Activated T-helper 2 cell treated with anti-CD3 and anti-CD28 coated beads, Interferon-gamma antibody, Interleukin-2, Interleukin-4, amounts not matched to agents 10 μg/mL and 5 μg/mL and 100 μg/mL, durations not matched to agents 14 hours and 24 hours and 36 hours (primary cell): Measurements from ENCODE around the gene MAML3. TPM values are rescaled to one million over a fixed set of nuclear protein-coding genes. Genes with fewer than 3 reads are reported as not detected.

Source experiments
- DNase-seq: peaks from one replicate; pipeline ENCODE4 v3.0.0; 2021; ENCODE audit warnings: low spot score
- H3K27ac Mint-ChIP-seq: one replicate; pipeline ENCODE4 v1.8.0; 2021; ENCODE audit warnings: mixed read lengths
- H3K27me3 Mint-ChIP-seq: one replicate; pipeline ENCODE4 v1.8.0; 2021; ENCODE audit warnings: low read depth, mixed read lengths
- H3K36me3 Mint-ChIP-seq: one replicate; pipeline ENCODE4 v1.8.0; 2021; ENCODE audit warnings: low read depth, mixed read lengths
- H3K4me1 Mint-ChIP-seq: one replicate; pipeline ENCODE4 v1.8.0; 2021; ENCODE audit warnings: low read depth, mixed read lengths
- H3K4me3 Mint-ChIP-seq: one replicate; pipeline ENCODE4 v1.8.0; 2021; ENCODE audit warnings: low read depth, mild to moderate bottlenecking, moderate library complexity, mixed read lengths
- H3K9me3 Mint-ChIP-seq: one replicate; pipeline ENCODE4 v1.8.0; 2021; ENCODE audit warnings: mixed read lengths
- intact Hi-C: fragments of 100-400 bp; cut with micrococcal nuclease; formaldehyde crosslinking; loops from one replicate; pipeline ENCODE4 v1.15.1; 2023
- total RNA-seq: library from RNA; stranded (reverse); gene quantifications from 2 replicates; pipeline ENCODE4 v1.2.3, GENCODE V29; 2022

Gene MAML3
- total RNA-seq, 1 donor from 2014 or later = 3.3 TPM

DNA sequence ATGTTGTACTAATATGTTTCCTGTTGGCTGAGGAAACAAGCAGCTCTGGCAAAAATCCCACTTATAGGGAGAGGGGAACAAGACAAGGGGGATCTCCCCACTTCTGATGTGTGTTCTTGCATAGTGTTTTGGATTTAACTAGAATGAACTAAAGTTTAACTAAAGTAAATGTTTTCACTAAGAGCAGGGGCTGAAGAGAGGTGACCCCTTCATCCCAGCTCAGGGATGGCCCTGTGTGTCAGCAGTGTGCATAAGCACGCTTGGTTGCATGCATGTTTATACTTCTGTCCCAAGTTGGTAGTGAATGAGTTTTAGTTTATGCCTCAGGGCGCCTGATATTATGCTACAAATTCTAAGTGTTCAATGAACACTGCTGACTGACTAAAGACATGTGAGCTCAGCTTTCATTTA is 319.0 kb downstream of the MAML3 start:
- no peak for DNase-seq
- intact Hi-C loops = no loop called here
- Mint-ChIP-seq H3K4me1 (no peaks in the 10 kb centered on the region), H3K27me3 (peaks cover 12% of the 10 kb centered on the region), H3K9me3 (no peaks in the 10 kb centered on the region), H3K27ac (no peak overlapping the region), H3K4me3 (no peak overlapping the region), H3K36me3 (no peaks in the 10 kb centered on the region)

- DNase-seq = no peak
- Mint-ChIP-seq H3K27me3 (peaks cover 7% of the 10 kb centered on the region), H3K9me3 (no peaks in the 10 kb centered on the region), H3K4me3 (no peak overlapping the region), H3K4me1 (no peaks in the 10 kb centered on the region), H3K36me3 (no peaks in the 10 kb centered on the region), H3K27ac (no peak overlapping the region)
- intact Hi-C loops = no loop called here
These were observed 319.7 kb downstream of the MAML3 start for GRCh38 chr4:139834226-139834662.

GRCh38 chr4:139833151-139833910 is 320.7 kb downstream of the MAML3 start:
- Mint-ChIP-seq H3K9me3 (no peaks in the 10 kb centered on the region), H3K4me1 (no peaks in the 10 kb centered on the region), H3K4me3 (no peak overlapping the region), H3K27me3 (peaks cover 6% of the 10 kb centered on the region), H3K27ac (no peak overlapping the region), H3K36me3 (no peaks in the 10 kb centered on the region)
- intact Hi-C loops = no loop called here
- no peak for DNase-seq

- no peak for DNase-seq
- intact Hi-C loops = no loop called here
- H3K4me1 Mint-ChIP-seq = no peaks in the 10 kb centered on the region
- no peak overlapping the region for H3K4me3 Mint-ChIP-seq
- no peak overlapping the region for H3K27ac Mint-ChIP-seq
- H3K9me3 Mint-ChIP-seq = no peaks in the 10 kb centered on the region
- H3K36me3 Mint-ChIP-seq = no peaks in the 10 kb centered on the region
- peaks cover 7% of the 10 kb centered on the region for H3K27me3 Mint-ChIP-seq
These were observed 324.9 kb downstream of the MAML3 start for GRCh38 chr4:139828966-139829664.

DNA sequence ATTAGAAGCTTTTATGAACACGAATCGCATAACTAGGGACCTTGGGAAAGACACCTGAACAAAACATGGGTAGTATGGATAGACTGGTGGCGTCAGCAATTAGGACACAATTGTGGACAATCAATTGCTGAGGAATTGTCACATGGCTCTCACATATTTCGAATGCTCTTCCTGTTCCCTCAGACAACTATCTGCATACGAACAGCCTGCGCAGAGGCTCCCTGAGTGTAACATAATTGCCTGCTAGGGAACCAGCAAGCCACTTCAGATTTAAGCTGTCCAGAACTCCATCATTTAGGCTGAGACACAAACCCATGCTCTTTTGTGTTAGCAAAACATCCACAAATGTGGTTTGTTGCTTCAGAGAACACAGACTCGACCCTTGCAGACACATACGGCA is 327.6 kb downstream of the MAML3 start:
- Mint-ChIP-seq H3K27me3 (peaks cover 9% of the 10 kb centered on the region), H3K4me3 (no peak overlapping the region), H3K36me3 (no peaks in the 10 kb centered on the region), H3K4me1 (no peaks in the 10 kb centered on the region), H3K9me3 (no peaks in the 10 kb centered on the region), H3K27ac (no peak overlapping the region)
- no peak for DNase-seq
- intact Hi-C loops = no loop called here

DNA sequence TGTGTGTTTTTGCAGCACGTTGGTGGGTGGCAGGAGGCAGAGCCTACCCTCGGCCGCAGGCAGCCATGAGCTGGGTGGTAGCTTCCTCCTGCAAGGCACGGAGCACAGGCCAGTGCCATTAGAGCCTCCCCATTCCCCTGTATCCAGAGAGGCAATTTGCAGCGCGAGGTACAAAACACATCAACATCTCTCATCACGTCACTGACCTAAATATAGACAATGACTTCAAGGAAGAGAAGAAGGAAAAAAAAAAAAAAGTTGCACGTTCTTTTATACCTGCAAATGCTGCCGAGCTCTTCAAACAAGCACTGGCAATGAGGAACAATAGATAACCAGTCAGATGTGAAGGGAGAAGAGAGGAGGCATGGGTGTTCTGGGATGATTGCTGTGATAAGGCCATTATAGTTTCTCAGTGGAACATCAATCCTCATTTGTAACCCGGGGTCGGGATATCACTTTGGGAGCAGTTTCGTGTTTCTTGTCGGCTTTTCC is 328.4 kb downstream of the MAML3 start:
- intact Hi-C loops = no loop called here
- no peaks in the 10 kb centered on the region for H3K36me3 Mint-ChIP-seq
- no peaks in the 10 kb centered on the region for H3K9me3 Mint-ChIP-seq
- no peak overlapping the region for H3K4me3 Mint-ChIP-seq
- no peak for DNase-seq
- no peak overlapping the region for H3K27ac Mint-ChIP-seq
- H3K27me3 Mint-ChIP-seq = peaks cover 9% of the 10 kb centered on the region
- no peaks in the 10 kb centered on the region for H3K4me1 Mint-ChIP-seq

DNA sequence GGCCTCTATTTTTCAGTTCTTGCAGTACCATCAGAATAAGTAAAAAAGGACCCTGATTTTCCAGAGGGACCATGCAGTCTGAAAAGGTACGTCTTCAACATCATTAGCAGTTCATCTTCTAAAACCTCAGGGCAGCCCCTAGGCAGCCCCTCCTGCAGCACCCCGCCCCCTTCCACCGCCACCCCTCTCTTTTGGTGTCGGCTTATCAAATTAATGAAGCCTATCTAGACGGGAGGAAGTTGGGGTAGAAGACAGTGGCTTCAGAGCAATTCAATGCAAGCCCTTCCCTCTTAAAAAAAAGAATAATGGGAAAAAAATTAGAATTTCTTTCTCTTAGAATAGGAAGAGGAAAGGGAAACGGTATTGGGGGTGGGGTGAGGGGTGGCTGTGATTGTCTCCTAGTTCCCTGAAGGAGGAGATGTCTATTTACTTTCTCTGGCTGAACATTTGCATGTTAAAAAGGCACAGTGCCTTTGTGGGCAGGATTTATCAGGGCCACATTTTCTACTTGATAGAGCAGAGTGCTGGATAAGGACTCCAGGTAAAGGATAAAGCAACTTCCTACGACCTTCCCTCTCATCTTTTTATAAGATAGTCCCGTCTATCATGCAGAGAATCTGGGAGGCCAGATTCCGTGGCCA is 329.0 kb downstream of the MAML3 start:
- no peaks in the 10 kb centered on the region for H3K9me3 Mint-ChIP-seq
- H3K36me3 Mint-ChIP-seq = no peaks in the 10 kb centered on the region
- H3K27me3 Mint-ChIP-seq = peaks cover 10% of the 10 kb centered on the region
- no peak for DNase-seq
- H3K27ac Mint-ChIP-seq = no peak overlapping the region
- H3K4me3 Mint-ChIP-seq = no peak overlapping the region
- intact Hi-C loops = no loop called here
- no peaks in the 10 kb centered on the region for H3K4me1 Mint-ChIP-seq

DNA sequence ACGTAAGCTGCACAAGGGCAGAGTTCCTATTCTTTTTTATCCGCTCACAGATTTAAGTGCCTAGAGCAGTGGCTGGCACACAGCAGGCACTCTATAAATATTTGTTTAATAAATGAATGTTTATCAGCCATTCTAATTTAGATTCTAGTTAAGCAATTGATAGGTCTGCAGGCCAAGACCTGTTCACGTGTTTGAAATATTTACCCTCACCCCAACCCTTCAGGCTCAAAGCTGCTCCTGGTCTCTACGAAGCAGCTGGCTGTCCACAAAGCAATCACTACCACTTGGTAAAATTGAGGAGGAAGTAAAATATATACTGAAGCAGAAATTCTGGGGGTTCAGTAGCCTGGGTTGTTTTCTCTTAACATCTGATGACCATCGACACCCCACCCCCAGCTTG is 330.2 kb downstream of the MAML3 start:
- Mint-ChIP-seq H3K9me3 (no peaks in the 10 kb centered on the region), H3K27me3 (peaks cover 12% of the 10 kb centered on the region), H3K4me3 (no peak overlapping the region), H3K36me3 (no peaks in the 10 kb centered on the region), H3K27ac (no peak overlapping the region), H3K4me1 (no peaks in the 10 kb centered on the region)
- DNase-seq = no peak
- intact Hi-C loops = no loop called here

- H3K27ac Mint-ChIP-seq = no peak overlapping the region
- H3K4me3 Mint-ChIP-seq = no peak overlapping the region
- H3K4me1 Mint-ChIP-seq = no peaks in the 10 kb centered on the region
- peaks cover 12% of the 10 kb centered on the region for H3K27me3 Mint-ChIP-seq
- H3K9me3 Mint-ChIP-seq = no peaks in the 10 kb centered on the region
- intact Hi-C loops = no loop called here
- H3K36me3 Mint-ChIP-seq = no peaks in the 10 kb centered on the region
- DNase-seq = no peak
These were observed 330.6 kb downstream of the MAML3 start for GRCh38 chr4:139823345-139823744.

DNA sequence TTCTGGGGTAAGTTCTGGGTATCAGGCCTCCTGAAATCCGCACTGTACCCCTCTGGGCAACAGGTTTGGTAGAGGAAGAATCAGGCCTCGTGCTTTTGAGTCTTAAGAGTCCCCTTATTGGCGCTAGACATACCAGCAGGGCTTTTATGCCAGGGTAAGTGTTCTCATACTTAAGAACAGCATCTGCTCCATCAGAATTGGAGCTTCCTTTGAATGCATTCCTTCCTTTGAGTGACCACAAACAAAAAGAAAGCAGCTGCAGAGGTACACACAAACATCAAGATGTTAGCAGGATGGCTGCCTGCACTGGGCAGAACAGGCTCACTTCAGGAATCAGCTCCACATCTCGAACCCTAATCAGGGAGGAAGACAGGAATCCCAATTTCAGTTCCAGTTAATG is 331.6 kb downstream of the MAML3 start:
- H3K9me3 Mint-ChIP-seq = no peaks in the 10 kb centered on the region
- intact Hi-C loops = no loop called here
- peaks cover 14% of the 10 kb centered on the region for H3K27me3 Mint-ChIP-seq
- H3K27ac Mint-ChIP-seq = no peak overlapping the region
- H3K4me1 Mint-ChIP-seq = no peaks in the 10 kb centered on the region
- H3K36me3 Mint-ChIP-seq = no peaks in the 10 kb centered on the region
- no peak overlapping the region for H3K4me3 Mint-ChIP-seq
- DNase-seq = no peak

GRCh38 chr4:139819082-139819481 is 334.9 kb downstream of the MAML3 start:
- Mint-ChIP-seq H3K27me3 (peaks cover 15% of the 10 kb centered on the region), H3K9me3 (no peaks in the 10 kb centered on the region)
- intact Hi-C loops = no loop called here

GRCh38 chr4:139817657-139818452 is 336.1 kb downstream of the MAML3 start:
- intact Hi-C loops = no loop called here
- H3K4me1 Mint-ChIP-seq = peaks cover 4% of the 10 kb centered on the region
- H3K9me3 Mint-ChIP-seq = no peaks in the 10 kb centered on the region
- no peak overlapping the region for H3K4me3 Mint-ChIP-seq
- DNase-seq = no peak
- H3K36me3 Mint-ChIP-seq = no peaks in the 10 kb centered on the region
- H3K27ac Mint-ChIP-seq = no peak overlapping the region
- peaks cover 18% of the 10 kb centered on the region for H3K27me3 Mint-ChIP-seq

More at GRCh38 chr4:139819082-139819481, 334.9 kb downstream of the MAML3 start:
- no peak for DNase-seq
- no peak overlapping the region for H3K27ac Mint-ChIP-seq
- H3K4me1 Mint-ChIP-seq = peaks cover 4% of the 10 kb centered on the region
- no peak overlapping the region for H3K4me3 Mint-ChIP-seq
- no peaks in the 10 kb centered on the region for H3K36me3 Mint-ChIP-seq
